Smooth muscle cell (in vitro differentiated cells): ENCODE data around the gene TERC. TPM values are rescaled to one million over a fixed set of nuclear protein-coding genes. Genes with fewer than 3 reads are reported as not detected.

Source experiments
- DNase-seq: peaks from one replicate; lab custom pipeline; 2025; ENCODE audit not compliant: unreplicated experiment; lab: John Stamatoyannopoulos, UW
- H2AFZ ChIP-seq: fragments of 200-600 bp; sonication (generic); 2 replicates; pipeline ENCODE4 v1.6.0; 2016; ENCODE audit warnings: antibody characterized with exemption, low read depth, mild to moderate bottlenecking
- H3F3A ChIP-seq: fragments of 200-600 bp; sonication (generic); 2 replicates; pipeline ENCODE4 v1.6.0; 2017; ENCODE audit warnings: antibody characterized with exemption, low read depth
- H3K27ac ChIP-seq: fragments of 200-600 bp; sonication (generic); 2 replicates; pipeline ENCODE4 v1.5.1; 2016; ENCODE audit warnings: low read depth, mild to moderate bottlenecking
- H3K27me3 ChIP-seq: fragments of 200-600 bp; sonication (generic); 2 replicates; pipeline ENCODE4 v1.6.1; 2016; ENCODE audit warnings: low read depth, mild to moderate bottlenecking
- H3K36me3 ChIP-seq: fragments of 200-600 bp; sonication (generic); 2 replicates; pipeline ENCODE4 v1.5.1; 2016; ENCODE audit warnings: low read depth
- H3K4me1 ChIP-seq: fragments of 200-600 bp; sonication (generic); 2 replicates; pipeline ENCODE4 v1.5.1; 2016; ENCODE audit warnings: low read depth
- H3K4me2 ChIP-seq: fragments of 200-600 bp; sonication (generic); 2 replicates; pipeline ENCODE4 v1.6.0; 2016; ENCODE audit warnings: mild to moderate bottlenecking
- H3K4me3 ChIP-seq: fragments of 200-600 bp; sonication (generic); 2 replicates; pipeline ENCODE4 v1.5.1; 2016; ENCODE audit warnings: mild to moderate bottlenecking
- H3K79me2 ChIP-seq: fragments of 200-600 bp; sonication (generic); 2 replicates; pipeline ENCODE4 v1.6.0; 2016; ENCODE audit warnings: low read depth, mild to moderate bottlenecking
- H3K9ac ChIP-seq: fragments of 200-600 bp; sonication (generic); 2 replicates; pipeline ENCODE4 v1.6.0; 2016; ENCODE audit warnings: low read depth
- H3K9me3 ChIP-seq: fragments of 200-600 bp; sonication (generic); replicated peaks from 2 replicates; pipeline ENCODE4 v1.5.1; 2016; ENCODE audit warnings: low read depth
- H4K20me1 ChIP-seq: fragments of 200-600 bp; sonication (generic); 2 replicates; pipeline ENCODE4 v1.6.0; 2016; ENCODE audit warnings: low read depth
- CTCF ChIP-seq: fragments of 200-600 bp; sonication (generic); IDR thresholded peaks from 2 replicates; pipeline ENCODE4 v1.5.1; 2017; ENCODE audit warnings: borderline replicate concordance, mild to moderate bottlenecking, antibody characterized with exemption; ENCODE audit not compliant: insufficient read depth, poor library complexity, severe bottlenecking
- WGBS: methylation state at CpG from one replicate; pipeline ENCODE4 v1.1.7; 2016; ENCODE audit warnings: low lambda C conversion rate; 5-methylcytosine and 5-hydroxymethylcytosine counted together
- polyA plus RNA-seq: library from polyadenylated mRNA; unstranded; fragments of >200 nt; fragmentation: Nextera tagmentation; extraction: Ambion mirVana; gene quantifications from 2 replicates; pipeline ENCODE4 v1.2.1, GENCODE V29; 2016
- total RNA-seq: library from RNA; depleted of rRNA; stranded (reverse); fragments of >200 nt; gene quantifications from 2 replicates; pipeline ENCODE4 v1.2.3, GENCODE V29; 2014

TERC gene
- total and polyA plus RNA-seq, 2 experiments from 2014 or later: 148 TPM; not detected in 1

GRCh38 chr3:169755488-169755887, 9.4 kb downstream of the TERC start:
- DNase-seq: no peak
- H3K4me1 ChIP-seq: no peaks in the 10 kb centered on the region
- H3K27me3 ChIP-seq: peaks cover 8% of the 10 kb centered on the region
- H3K4me2 ChIP-seq: no peak overlapping the region
- TF ChIP-seq CTCF: no peak
- no peak overlapping the region for H3K9ac ChIP-seq
- no peaks in the 10 kb centered on the region for H3K79me2 ChIP-seq
- H4K20me1 ChIP-seq: no peaks in the 10 kb centered on the region
- H3K36me3 ChIP-seq: no peaks in the 10 kb centered on the region
- no peaks in the 10 kb centered on the region for H3F3A ChIP-seq
- H3K9me3 ChIP-seq: no peaks in the 10 kb centered on the region
- H2AFZ ChIP-seq: no peak overlapping the region
- WGBS: 84% methylated on average over 2 of the region's 2 CpGs
- H3K4me3 ChIP-seq: no peak overlapping the region
- no peak overlapping the region for H3K27ac ChIP-seq

DNA sequence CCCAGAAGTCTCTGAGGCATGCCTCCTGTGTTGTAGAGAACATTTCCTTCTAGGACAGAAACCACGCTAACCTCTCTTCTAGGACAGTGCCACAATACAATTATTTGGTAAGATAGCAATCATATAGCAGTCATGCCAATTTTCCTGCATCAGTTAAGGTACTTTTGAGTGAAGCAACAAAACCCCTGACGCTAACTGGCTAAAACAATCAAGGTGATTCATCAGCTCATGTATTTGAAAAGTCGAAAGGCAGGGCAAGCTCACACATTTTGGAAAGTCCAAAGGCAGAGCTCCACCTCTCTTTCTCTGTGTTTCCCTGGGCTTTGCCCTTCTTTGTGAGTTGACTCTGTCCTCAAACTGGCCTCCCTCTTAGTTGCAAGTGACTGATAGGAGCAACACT, 10.1 kb downstream of the TERC start:
- Histone ChIP-seq H3K27me3 (peaks cover 8% of the 10 kb centered on the region), H4K20me1 (no peaks in the 10 kb centered on the region), H3K9ac (no peak overlapping the region), H2AFZ (no peak overlapping the region), H3K4me3 (no peak overlapping the region), H3K36me3 (no peaks in the 10 kb centered on the region), H3K27ac (no peak overlapping the region), H3K4me2 (no peak overlapping the region), H3K79me2 (no peaks in the 10 kb centered on the region), H3K9me3 (no peaks in the 10 kb centered on the region), H3K4me1 (no peaks in the 10 kb centered on the region), H3F3A (no peaks in the 10 kb centered on the region)
- no peak for DNase-seq
- WGBS: 68% methylated on average over 3 of the region's 3 CpGs
- no peak for TF ChIP-seq CTCF

- Histone ChIP-seq H3K4me3 (no peak overlapping the region), H3K79me2 (no peaks in the 10 kb centered on the region), H3K4me1 (no peaks in the 10 kb centered on the region), H3K36me3 (no peaks in the 10 kb centered on the region), H4K20me1 (no peaks in the 10 kb centered on the region), H2AFZ (no peak overlapping the region), H3K27ac (no peak overlapping the region), H3K9ac (no peak overlapping the region), H3K9me3 (no peaks in the 10 kb centered on the region), H3K27me3 (peaks cover 23% of the 10 kb centered on the region), H3K4me2 (no peak overlapping the region), H3F3A (no peaks in the 10 kb centered on the region)
- no peak for DNase-seq
- 88% methylated on average over 2 of the region's 2 CpGs for WGBS
- TF ChIP-seq CTCF: no peak
Observed at GRCh38 chr3:169751875-169752274, 13.0 kb downstream of the TERC start.

DNA sequence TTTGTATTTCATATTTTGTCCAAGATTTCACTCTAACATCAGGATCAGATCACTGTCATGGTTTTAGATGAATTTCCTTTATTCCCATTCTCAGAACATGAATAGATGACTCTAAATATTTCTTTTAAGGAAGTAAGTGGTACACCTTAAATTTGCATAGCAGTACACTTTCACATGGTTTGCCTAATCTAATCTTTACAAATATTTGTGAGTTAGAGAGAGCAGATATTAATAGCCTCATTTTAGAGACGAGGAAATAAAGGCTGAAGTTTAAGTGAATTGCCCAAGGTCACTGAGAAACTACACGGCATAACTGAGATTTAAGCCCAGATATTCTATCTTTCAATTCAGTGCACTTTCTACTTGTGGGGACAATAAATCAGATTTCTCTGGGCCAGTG, 14.2 kb downstream of the TERC start:
- Histone ChIP-seq H3K27me3 (peaks cover 31% of the 10 kb centered on the region), H3K4me1 (no peaks in the 10 kb centered on the region), H3K9ac (no peak overlapping the region), H3K27ac (no peak overlapping the region), H3K79me2 (no peaks in the 10 kb centered on the region), H3K4me2 (no peak overlapping the region), H4K20me1 (no peaks in the 10 kb centered on the region), H3F3A (no peaks in the 10 kb centered on the region), H2AFZ (no peak overlapping the region), H3K9me3 (no peaks in the 10 kb centered on the region), H3K4me3 (no peak overlapping the region), H3K36me3 (no peaks in the 10 kb centered on the region)
- DNase-seq: no peak
- TF ChIP-seq CTCF: no peak
- 91% methylated on average over 2 of the region's 2 CpGs for WGBS
